Measurements from ENCODE around the gene CHTF18. TPM values are rescaled to one million over a fixed set of nuclear protein-coding genes. Genes with fewer than 3 reads are reported as not detected.

CHTF18 gene
- total RNA-seq, 4 donors from 2014 or later, result 2.0 to 8.8 (median 3.4) TPM

DNA sequence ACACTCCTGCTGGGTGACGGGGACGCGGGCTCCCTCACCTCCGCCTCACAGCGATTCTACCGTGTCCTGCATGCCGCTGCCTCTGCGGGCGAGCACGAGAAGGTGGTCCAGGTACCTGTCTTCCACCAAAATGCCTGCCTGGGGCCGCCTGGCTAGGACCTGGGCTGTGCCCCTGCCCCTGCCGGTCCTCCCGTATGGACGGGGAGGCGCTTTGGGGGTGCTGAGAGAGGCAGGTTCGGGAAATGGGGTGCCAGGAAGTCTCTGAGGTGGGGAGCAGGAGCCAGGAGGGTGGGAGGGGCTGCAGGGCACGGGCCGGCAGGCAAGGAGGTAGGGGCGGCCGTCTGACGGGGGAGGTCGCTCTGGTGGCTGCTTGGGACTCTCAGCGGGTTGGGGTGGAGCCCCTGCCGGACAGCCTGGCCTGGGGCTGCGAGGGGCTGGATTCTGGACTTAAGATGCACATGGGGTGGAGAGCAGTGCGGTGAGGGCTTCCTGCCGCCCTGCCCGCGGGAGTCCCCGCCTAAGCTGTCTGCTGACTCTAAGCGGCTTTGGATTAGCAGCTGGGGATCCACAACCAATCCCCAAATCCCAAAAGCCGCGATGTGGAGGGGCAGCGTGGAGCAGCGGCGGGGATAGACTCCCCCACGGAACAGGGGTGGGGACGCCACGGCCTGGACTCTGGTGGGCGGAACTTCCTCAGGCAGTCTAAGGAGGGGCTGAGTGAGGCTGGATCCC lies 5.8 kb downstream of the CHTF18 start:
- H3K36me3 ChIP-seq, result peaks cover 0 to 26% (median 13%) of the 10 kb centered on the region in 4 donors
- peaks cover 3 to 7% (median 3%) of the 10 kb centered on the region in 4 donors for H3K4me1 ChIP-seq
- H3K9me3 ChIP-seq, result no peaks in the 10 kb centered on the region
- H3K4me3 ChIP-seq, result no peak overlapping the region
- TF ChIP-seq POLR2AphosphoS5 (IDR thresholded peaks at IDR 0.05) (no peak), POLR2A (IDR thresholded peaks at IDR 0.05; ENCODE audit: low read depth) (no peak), CTCF (IDR thresholded peaks at IDR 0.05) (no peak), EP300 (IDR thresholded peaks at IDR 0.05) (no peak)
- intact Hi-C loops (cut with DNase I), result no loop called here
- peaks cover 0 to 38% (median under 1%) of the 10 kb centered on the region in 4 donors for H3K27me3 ChIP-seq
- H3K27ac ChIP-seq (replicated peaks in 1 of 4), result no peak overlapping the region
- 91% methylated on average over 33 of the region's 40 CpGs for WGBS
- no peak for DNase-seq (ENCODE audit: extremely low spot score)

- WGBS, result 76% methylated on average over 2 of the region's 31 CpGs
- no peak for DNase-seq (ENCODE audit: extremely low spot score)
- peaks cover 0 to 26% (median 13%) of the 10 kb centered on the region in 4 donors for H3K36me3 ChIP-seq
- intact Hi-C loops (cut with DNase I), result no loop called here
- H3K27me3 ChIP-seq, result peaks cover 0 to 45% (median 4%) of the 10 kb centered on the region in 4 donors
- H3K27ac ChIP-seq (replicated peaks in 1 of 4), result no peak overlapping the region
- no peaks in the 10 kb centered on the region for H3K9me3 ChIP-seq
- H3K4me3 ChIP-seq, result no peak overlapping the region
- peaks cover 0 to 2% (median under 1%) of the 10 kb centered on the region in 4 donors for H3K4me1 ChIP-seq
- TF ChIP-seq POLR2A (IDR thresholded peaks at IDR 0.05; ENCODE audit: low read depth), result no peak
- no peak for TF ChIP-seq CTCF (IDR thresholded peaks at IDR 0.05)
Measured at GRCh38 chr16:794853-795466, 6.5 kb downstream of the CHTF18 start.

GRCh38 chr16:795580-796229 lies 7.3 kb downstream of the CHTF18 start:
- DNase-seq (ENCODE audit: extremely low spot score), result no peak
- 90% methylated on average over 16 of the region's 33 CpGs for WGBS
- no peak for TF ChIP-seq EP300 (IDR thresholded peaks at IDR 0.05)
- no peak for TF ChIP-seq POLR2A (IDR thresholded peaks at IDR 0.05; ENCODE audit: low read depth)
- TF ChIP-seq CTCF (IDR thresholded peaks at IDR 0.05), result no peak
- TF ChIP-seq POLR2AphosphoS5 (IDR thresholded peaks at IDR 0.05), result no peak
- Histone ChIP-seq H3K27me3 (peaks cover 0 to 52% (median 11%) of the 10 kb centered on the region in 4 donors), H3K36me3 (peaks cover 0 to 26% (median 13%) of the 10 kb centered on the region in 4 donors), H3K4me3 (no peak overlapping the region), H3K4me1 (peaks cover 0 to 10% (median 3%) of the 10 kb centered on the region in 4 donors), H3K9me3 (no peaks in the 10 kb centered on the region), H3K27ac (replicated peaks in 1 of 4) (no peak overlapping the region)
- intact Hi-C loops (cut with DNase I), result no loop called here

GRCh38 chr16:796296-797119 lies 8.1 kb downstream of the CHTF18 start:
- H3K4me1 ChIP-seq, result peaks cover 0 to 10% (median 3%) of the 10 kb centered on the region in 4 donors
- peaks cover 0 to 21% (median 10%) of the 10 kb centered on the region in 4 donors for H3K36me3 ChIP-seq
- intact Hi-C loops (cut with DNase I), result no loop called here
- WGBS, result 94% methylated on average over 18 of the region's 38 CpGs
- H3K27ac ChIP-seq (replicated peaks in 1 of 4), result no peak overlapping the region
- H3K27me3 ChIP-seq, result peaks cover 0 to 60% (median 19%) of the 10 kb centered on the region in 4 donors
- TF ChIP-seq CTCF (IDR thresholded peaks at IDR 0.05) (no peak), POLR2A (IDR thresholded peaks at IDR 0.05; ENCODE audit: low read depth) (no peak), POLR2AphosphoS5 (IDR thresholded peaks at IDR 0.05) (no peak), EP300 (IDR thresholded peaks at IDR 0.05) (no peak)
- no peak overlapping the region for H3K4me3 ChIP-seq
- no peaks in the 10 kb centered on the region for H3K9me3 ChIP-seq
- no peak for DNase-seq (ENCODE audit: extremely low spot score)
